Left ventricle myocardium inferior (tissue), 1 donor: ENCODE measurements around the gene CPNE1. TPM values are rescaled to one million over a fixed set of nuclear protein-coding genes. Genes with fewer than 3 reads are reported as not detected.

ENCODE experiments used
- DNase-seq: peaks from one replicate; pipeline ENCODE4 v3.0.0-alpha.2; 2020
- H3K27ac ChIP-seq: fragments of 200-600 bp; replicated peaks from 2 replicates; pipeline ENCODE4 v1.8.0; 2021
- H3K27me3 ChIP-seq: fragments of 200-600 bp; 2 replicates; pipeline ENCODE4 v1.8.0; 2021; ENCODE audit warnings: low read depth
- H3K36me3 ChIP-seq: fragments of 200-600 bp; 2 replicates; pipeline ENCODE4 v1.8.0; 2021
- H3K4me1 ChIP-seq: fragments of 200-600 bp; 2 replicates; pipeline ENCODE4 v1.8.0; 2021
- H3K4me3 ChIP-seq: fragments of 200-600 bp; 2 replicates; pipeline ENCODE4 v1.8.0; 2021; ENCODE audit warnings: mild to moderate bottlenecking, moderate library complexity
- H3K9me3 ChIP-seq: fragments of 200-600 bp; replicated peaks from 2 replicates; pipeline ENCODE4 v1.8.0; 2021
- CTCF ChIP-seq: fragments of 200-600 bp; IDR thresholded peaks from 2 replicates; pipeline ENCODE4 v1.8.0; 2021; ENCODE audit warnings: antibody characterized with exemption, mild to moderate bottlenecking, borderline replicate concordance
- intact Hi-C: fragments of 100-400 bp; cut with micrococcal nuclease; formaldehyde crosslinking; loops from one replicate; pipeline ENCODE4 v1.11.0; 2022
- total RNA-seq: library from RNA; stranded (reverse); fragmentation: NEBNext Ultra II Directional; extraction: Animal tissue kit (Norgen Biotek cat#: 25700); gene quantifications from one replicate; pipeline ENCODE4 v1.2.1, GENCODE V29; 2021
- donor health status: DM: no; HTN: yes; CAD: no; lungs with severe emphysema.

The CPNE1 gene
- total RNA-seq, 1 donor from 2014 or later = 47.3 TPM

- H3K4me1 ChIP-seq = peaks cover 6% of the 10 kb centered on the region
- no peak overlapping the region for H3K4me3 ChIP-seq
- DNase-seq = no peak
- H3K9me3 ChIP-seq = no peaks in the 10 kb centered on the region
- no peak overlapping the region for H3K27ac ChIP-seq
- H3K27me3 ChIP-seq = peaks cover 39% of the 10 kb centered on the region
- intact Hi-C loops = no loop called here
- no peak for TF ChIP-seq CTCF
- H3K36me3 ChIP-seq = no peaks in the 10 kb centered on the region
Measured at GRCh38 chr20:35595901-35596300, 68.8 kb downstream of the CPNE1 start.

GRCh38 chr20:35595456-35595855 is 69.2 kb downstream of the CPNE1 start:
- intact Hi-C loops = no loop called here
- no peak overlapping the region for H3K27ac ChIP-seq
- H3K4me3 ChIP-seq = no peak overlapping the region
- H3K4me1 ChIP-seq = peaks cover 1% of the 10 kb centered on the region
- no peaks in the 10 kb centered on the region for H3K9me3 ChIP-seq
- no peaks in the 10 kb centered on the region for H3K36me3 ChIP-seq
- peaks cover 35% of the 10 kb centered on the region for H3K27me3 ChIP-seq
- TF ChIP-seq CTCF = no peak
- DNase-seq = no peak

GRCh38 chr20:35592339-35592974 is 72.2 kb downstream of the CPNE1 start:
- Histone ChIP-seq H3K4me3 (no peak overlapping the region), H3K4me1 (no peaks in the 10 kb centered on the region), H3K27me3 (peaks cover 6% of the 10 kb centered on the region), H3K27ac (no peak overlapping the region), H3K36me3 (no peaks in the 10 kb centered on the region), H3K9me3 (no peaks in the 10 kb centered on the region)
- DNase-seq = no peak
- TF ChIP-seq CTCF = no peak
- intact Hi-C loops = no loop called here

GRCh38 chr20:35588397-35588796 is 76.3 kb downstream of the CPNE1 start:
- no peak for TF ChIP-seq CTCF
- H3K4me1 ChIP-seq = no peaks in the 10 kb centered on the region
- H3K36me3 ChIP-seq = no peaks in the 10 kb centered on the region
- H3K9me3 ChIP-seq = no peaks in the 10 kb centered on the region
- intact Hi-C loops = no loop called here
- no peaks in the 10 kb centered on the region for H3K27me3 ChIP-seq
- H3K27ac ChIP-seq = no peak overlapping the region
- no peak overlapping the region for H3K4me3 ChIP-seq
- no peak for DNase-seq

- Histone ChIP-seq H3K4me3 (no peak overlapping the region), H3K27ac (no peak overlapping the region), H3K4me1 (no peaks in the 10 kb centered on the region), H3K36me3 (no peaks in the 10 kb centered on the region), H3K9me3 (no peaks in the 10 kb centered on the region), H3K27me3 (no peaks in the 10 kb centered on the region)
- no peak for DNase-seq
- TF ChIP-seq CTCF = no peak
- intact Hi-C loops = no loop called here
Measured at GRCh38 chr20:35587436-35587835, 77.3 kb downstream of the CPNE1 start.
